Superior temporal gyrus (tissue), 1 donor: Measurements from ENCODE around the gene SEL1L.
A peak's percentile ranks its signal among the peaks of the same experiment; 100 is the strongest.
"Not testable (repeated sequence)": the region's sequence is repeated elsewhere in the genome, so short reads cannot be mapped to it uniquely, and the experiment has no call there.

Experiments used
- DNase-seq: peaks from one replicate; pipeline ENCODE4 v3.0.0-alpha.2; 2016; ENCODE audit errors: extremely low spot score

Gene SEL1L

DNA sequence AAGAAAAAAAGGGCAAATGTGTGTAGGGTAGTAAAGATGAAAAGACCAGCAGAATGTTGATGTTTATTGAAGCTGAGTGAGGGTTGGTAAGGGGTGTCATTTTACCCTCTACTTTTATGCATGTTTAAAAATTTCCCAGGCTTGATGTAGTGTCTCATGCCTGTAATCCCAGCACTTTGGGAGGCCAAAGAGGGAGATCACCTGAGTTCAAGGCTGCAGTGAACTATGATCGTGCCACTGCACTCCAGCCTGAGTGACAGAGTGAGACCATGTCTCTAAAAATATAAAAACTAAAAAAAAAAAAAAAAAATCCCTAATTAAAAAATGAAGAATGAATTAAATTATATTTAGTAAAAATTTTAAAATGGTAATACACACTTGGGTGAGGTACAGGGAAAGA, 8.5 kb downstream of the SEL1L start:
- no peak for DNase-seq

DNA sequence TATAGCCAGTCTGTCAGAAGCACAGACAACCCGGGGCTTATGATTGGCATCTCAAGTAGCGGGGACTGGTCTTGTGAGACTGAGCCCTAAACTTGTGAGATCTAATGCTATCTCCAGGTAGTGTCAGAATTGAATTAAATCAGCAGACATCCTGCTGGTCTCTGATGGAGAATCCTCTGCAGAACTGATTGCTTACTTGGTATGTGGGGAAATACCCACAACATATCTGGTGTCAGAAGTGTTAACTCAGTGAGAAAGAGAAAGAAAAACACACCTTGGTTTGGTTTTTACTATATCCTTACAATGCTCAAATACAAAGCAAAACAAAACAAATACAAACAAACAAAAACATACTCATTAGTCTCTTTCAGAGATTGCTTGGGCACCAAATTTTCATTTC, 10.0 kb downstream of the SEL1L start:
- DNase-seq: peak; percentile 2

DNA sequence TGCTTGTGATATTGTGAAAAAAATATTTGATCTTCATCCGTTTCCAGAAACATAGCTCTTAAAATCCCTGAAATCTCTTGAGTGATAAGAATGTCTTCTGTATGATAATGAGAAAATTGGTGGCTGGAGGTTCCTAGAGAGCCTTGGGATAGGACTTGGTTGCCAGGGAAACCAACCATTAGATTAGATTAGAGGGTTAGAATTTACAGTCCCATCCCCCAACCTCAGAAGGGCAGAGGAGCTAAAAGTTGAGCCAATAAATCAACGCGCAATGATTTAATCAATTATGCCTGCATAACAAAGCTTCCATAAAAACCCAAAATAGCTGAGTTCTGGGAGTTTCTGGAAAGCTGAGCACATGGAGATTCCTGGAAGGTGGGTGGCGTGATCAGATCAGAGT, 10.6 kb downstream of the SEL1L start:
- no peak for DNase-seq

DNA sequence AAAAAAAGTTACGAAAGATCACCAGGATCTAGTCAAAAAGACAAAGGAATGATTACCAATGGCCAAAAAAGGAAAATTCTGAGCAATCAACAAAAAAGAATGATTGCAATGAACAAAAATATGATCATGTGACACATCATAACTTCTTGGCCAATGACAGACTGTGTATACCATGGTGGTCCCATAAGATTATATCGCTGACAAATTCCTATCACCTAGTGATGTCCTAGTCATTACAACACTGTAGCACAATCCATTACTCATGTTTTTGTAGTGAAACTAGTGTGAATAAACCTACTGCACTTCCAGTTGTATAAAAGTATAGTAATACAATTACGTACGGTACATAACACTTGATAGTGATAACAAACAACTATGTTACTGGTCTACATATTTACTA, 12.3 kb downstream of the SEL1L start:
- DNase-seq: no peak

DNA sequence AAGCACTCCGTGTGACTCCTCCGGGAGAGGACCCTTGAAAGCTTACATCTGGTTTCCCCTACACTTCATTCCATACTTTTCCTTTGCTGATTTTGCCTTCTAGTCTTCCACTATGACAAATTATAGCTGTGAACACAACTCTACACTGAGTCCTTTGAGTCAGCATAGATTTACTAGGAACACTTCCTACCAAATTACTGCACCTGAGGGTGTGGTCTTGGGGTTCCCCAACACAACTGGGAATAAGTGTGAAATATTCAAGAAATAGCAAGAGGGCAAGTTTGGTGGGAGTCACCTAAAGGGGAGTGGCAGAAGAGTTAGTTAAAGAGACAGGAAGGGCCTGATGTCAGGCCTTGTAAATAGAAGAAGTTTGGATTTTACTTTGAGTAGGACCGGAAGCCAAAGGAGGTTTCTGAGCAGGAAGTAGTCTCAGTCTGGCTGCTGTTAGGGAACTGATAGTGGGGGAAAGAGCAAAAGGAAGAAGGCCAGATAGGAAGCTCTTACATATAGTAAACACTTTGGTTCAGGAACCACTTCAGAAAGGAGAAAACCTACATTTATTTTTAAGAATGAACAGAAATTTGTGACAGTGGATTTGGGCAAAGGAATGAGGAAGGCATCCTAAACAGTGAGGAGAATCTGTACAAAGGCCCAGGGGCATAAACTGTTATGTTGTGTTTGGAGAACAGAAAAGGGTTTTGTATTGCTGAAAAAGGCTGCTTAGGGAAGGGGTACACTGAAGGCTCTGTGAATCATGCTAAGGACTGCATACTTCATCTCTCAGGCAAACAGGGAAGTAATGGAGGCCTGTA, 14.2 kb downstream of the SEL1L start:
- peak; percentile 56 for DNase-seq

DNA sequence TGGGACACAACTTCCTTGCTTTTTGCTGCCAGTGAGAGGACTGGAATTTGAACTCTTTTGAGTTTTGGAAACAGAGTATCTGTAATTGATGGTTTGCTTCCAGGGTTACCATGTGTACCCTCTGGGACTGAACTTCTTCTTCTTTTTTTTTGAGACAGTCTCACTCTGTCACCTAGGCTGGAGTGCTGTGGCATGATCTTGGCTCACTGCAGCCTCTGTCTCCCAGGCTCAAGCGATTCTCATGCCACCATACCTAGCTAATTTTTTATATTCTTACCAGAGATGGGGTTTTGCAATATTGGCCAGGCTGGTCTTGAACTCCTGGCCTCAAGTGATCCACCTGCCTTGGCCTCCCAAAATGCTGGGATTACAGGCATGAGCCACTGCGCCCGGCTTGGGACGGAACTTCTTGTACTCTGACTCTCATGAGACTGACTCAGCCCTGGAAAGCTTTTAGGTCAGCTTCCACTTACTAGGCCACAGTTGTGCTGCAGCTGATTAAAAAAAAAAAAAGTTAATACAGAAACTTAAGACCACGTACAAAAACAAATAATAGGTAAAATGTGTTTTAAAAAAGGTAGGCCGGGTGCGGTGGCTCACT, 15.8 kb downstream of the SEL1L start:
- DNase-seq: no peak

DNA sequence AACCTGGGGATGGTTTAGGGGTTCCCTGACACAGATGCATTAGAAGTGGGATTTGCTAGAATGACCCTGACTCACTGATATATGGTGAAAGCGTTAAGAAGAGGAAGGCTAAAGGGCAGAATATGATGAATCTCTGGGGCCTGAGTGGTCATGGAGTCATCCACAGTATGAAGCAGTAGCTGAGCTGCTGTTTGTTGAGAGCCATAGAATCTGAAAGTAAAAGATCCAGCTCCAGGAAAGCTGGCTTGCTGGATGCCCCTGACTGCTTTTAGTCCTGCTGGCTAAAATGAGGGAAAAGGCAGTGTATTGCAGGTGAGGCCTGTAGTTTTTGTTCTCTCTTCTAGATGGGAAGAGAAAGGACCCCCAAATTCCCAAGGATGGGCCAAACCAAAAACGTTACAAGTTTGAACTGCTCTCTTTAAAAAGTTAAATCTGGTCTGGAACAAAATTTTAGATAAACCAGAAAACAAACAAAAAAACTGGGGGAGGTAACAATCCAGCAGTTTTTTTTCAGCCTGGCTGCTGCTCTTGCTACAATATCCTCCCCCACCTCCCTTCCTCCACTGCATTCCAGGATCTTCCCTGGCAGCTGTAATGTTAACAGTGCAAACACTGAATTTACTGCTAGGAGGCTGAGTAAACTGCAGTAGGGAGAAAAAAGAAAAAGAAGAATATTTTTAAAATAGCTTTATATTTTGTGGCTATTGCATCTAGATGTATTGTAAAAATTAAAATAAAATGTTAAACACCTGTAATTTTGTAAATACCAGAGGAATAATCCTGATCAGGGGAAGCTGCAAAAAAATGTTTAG, 16.5 kb downstream of the SEL1L start:
- no peak for DNase-seq

DNA sequence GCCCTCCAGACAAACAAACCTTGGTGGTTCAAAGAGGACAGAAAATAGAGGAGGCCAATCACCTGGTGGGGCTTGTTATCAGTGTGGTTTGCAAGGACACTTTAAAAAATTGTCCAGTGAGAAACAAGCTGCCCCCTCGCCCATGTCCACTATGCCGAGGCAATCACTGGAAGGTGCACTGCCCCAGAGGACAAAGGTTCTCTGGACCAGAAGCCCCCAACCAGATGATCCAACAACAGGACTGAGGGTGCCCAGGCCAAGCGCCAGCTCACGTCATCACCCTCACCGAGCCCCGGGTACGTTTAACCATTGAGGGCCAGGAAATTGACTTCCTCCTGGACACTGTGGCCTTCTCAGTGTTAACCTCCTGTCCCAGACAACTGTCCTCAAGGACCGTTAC, 17.7 kb downstream of the SEL1L start:
- DNase-seq: not testable (repeated sequence)

DNA sequence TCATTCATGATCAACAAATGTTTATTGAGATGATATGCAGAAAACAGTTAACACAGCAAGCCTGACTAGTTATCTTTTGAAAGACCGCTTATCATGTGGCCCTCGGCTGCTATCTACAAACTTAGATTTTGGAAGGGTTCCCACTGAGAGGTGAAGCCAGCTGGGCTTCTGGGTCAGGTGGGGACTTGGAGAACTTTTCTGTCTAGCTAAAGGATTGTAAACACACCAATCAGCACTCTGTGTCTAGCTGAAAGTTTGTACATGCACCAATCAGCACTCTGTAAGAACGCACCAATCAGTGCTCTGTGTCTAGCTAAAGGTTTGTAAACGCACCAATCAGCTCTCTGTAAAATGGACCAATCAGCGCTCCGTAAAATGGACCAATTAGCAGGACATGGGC, 20.8 kb downstream of the SEL1L start:
- DNase-seq: not testable (repeated sequence)

DNA sequence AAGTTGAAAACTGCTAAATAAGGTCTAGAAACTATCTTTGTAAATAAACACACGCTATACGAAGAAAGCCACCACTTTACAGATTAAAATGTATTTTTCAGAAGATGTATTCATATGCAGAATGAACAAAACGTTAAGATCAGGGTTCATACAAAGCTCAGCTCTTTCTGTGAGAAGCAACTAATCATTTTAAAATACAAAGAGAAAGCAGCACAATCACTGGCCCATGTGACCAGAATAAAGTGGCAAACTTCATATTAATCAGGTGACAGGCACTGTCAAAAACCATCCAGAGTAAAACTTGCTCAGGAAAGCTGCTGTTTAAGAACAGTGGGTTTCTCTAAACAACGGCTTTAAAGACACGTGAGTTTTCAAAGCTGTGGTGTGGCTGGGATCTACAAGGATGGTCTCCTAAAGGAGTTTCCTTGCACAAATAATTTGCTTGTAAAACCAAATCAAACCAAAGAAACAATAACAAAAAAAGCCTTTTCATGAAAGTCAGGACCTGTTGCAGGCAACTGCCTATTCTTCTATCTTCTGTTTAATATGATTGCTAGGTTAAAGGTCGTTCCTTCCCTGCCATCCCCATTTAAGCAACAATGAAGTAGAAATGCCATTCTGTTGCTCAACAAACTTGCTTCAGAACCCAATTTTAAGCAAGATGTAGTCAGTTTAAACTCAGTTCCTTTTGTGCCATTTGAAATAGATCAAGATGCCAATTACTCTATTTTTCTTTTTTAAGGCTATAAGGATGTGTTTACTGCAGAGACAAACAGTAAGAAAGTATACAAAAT, 22.3 kb downstream of the SEL1L start:
- DNase-seq: no peak

DNA sequence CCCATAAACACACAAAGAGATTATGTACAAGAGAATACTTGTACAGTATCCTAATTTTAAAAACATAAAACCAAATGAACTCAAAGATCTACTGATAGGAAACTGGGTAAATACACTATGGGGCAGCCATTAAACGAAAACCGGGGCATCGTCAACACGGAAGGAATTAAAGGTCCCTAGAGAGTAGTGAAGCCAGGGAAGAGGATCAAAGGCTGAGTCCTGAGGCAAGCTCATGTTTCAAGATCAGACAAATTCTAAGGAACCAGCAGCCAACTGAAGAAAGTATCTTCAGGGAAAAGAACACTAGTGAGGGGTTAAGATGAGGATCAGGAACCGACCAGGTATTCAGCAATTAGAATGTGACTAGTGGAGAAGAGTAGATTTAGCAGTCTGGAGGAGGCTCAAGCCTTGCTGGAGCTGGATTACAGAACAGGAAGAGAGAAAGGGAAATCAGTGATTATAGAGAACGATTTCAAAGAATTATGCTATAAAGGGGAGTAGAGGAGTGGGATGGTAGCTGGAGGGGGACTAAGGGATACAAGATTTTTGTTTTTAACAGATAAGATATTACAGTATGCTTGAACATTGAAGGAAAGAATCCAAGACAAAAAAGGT, 23.7 kb downstream of the SEL1L start:
- no peak for DNase-seq

DNA sequence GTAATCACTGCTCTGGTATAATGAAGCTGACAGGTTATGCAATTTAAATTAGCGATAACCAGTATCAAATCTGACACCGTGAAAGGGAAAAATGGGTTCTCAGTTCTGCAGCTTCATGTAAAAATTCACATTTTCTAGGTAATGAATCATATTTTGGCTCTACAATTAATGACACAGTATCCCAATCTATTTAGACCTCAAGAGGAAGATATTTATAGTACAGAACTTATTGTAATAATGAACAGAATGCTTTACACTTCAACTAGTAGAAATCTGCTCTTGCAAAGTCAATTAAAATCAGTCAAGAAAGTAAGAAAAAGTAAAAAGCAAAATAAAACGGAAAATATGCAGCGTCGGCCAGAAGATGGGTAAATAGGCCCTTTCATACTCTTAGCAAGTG, 24.3 kb downstream of the SEL1L start:
- no peak for DNase-seq

DNA sequence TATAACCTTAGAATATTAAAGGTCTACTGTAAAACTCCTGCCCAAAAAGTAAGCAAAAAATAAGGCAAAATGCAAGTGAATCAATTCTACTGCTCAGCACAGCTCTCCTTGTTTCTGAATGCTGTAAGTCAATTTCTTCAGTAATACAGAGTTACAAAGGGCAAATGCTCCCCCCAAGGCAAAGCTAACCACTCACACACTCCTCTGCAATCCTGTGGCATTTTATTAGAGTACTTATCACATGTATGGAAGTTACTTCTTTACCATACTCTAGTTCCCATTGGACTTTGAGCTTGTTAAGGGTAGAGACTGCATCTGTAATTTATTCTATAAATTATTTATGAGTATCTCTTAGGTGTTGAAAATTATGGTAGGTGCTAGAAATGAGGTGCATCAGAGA, 27.2 kb downstream of the SEL1L start:
- DNase-seq: no peak

DNA sequence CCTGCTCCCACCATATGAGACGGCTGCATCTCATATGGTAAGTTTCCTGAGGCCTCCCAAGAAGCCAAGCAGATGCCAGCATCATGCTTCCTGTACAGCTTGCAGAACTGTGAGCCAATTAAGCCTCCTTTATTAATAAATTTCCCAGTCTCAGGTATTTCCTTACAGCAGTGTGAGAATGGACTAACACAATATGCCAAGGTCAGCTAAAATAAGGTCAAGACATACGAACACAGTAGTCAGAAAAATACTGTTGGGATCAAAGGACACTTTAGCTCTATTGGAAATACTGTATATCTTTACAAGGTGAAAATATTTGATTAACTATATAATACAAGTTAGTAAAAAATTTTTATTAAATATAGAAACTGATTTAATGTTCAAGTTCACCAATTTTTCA, 28.8 kb downstream of the SEL1L start:
- DNase-seq: no peak

DNA sequence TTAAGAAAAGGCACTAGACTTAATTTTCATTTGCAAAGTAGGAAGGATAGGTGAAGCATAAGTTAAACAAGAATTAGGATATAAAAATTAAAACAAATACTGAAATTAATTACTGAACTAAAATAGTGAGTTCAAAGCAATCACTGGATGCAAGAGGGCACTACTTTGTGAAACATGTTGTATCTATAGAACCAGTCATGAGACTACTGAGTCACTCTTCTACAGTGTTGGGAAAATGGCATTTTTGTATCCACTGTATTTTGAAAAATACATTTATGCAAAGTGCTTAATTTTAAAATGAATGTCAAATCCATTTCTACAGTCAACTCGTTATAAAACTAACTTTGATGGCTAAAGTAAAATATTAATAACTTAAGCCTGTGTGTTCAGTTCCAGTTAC, 47.9 kb downstream of the SEL1L start:
- DNase-seq: no peak

DNA sequence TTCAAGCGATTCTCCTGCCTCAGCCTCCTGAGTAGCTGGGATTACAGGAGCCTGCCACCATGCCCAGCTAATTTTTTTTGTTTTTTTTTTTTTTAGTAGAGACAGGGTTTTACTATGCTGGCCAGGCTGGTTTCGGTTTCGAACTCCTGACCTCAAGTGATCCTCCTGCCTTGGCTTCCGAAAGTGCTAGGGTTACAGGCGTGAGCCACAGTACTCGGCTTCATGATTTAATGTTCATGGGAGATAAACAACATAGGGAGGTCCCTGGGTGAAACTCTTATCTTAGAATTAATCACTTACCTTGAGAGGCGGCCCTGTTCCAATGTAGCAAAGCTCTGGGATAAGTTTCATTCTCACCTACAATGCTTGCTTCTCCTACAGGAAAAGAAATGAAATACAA, 48.3 kb downstream of the SEL1L start:
- no peak for DNase-seq

DNA sequence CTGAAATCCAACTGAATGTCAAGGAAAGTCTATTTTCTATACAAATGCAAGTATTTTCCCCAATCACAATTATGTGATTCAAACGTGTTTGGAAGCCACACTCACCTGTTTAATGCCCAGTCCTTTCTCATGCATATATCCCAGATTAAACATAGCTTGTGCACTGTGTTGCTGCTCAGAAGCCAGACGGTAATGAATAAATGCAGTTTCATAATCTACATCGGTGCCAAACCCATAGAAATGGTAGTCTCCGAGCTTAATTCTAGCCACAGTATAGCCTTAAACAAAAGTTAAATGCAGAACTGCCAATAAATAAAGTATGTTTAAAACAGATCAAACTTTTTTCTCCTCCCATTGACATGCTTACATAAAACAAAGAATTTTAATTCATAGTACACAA, 49.5 kb downstream of the SEL1L start:
- DNase-seq: no peak

DNA sequence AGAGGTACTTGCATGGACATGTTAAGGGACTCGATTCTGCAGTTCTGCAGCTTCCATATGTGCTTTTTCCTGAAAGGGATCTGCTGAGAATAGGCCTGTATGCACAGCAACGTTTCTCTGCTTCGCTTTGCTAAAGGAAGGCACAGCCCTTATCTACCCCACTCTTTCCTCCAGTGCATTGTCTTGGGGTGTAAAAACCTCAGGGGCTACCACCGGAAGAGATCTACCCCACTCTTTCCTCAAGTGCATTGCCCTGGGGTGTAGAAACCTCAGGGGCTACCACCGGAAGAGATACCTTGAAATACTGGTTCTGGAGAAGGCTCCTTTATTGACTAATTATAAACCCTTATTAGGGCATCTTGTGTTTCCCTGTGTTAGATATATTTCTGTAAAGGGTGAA, 52.9 kb downstream of the SEL1L start:
- no peak for DNase-seq

DNA sequence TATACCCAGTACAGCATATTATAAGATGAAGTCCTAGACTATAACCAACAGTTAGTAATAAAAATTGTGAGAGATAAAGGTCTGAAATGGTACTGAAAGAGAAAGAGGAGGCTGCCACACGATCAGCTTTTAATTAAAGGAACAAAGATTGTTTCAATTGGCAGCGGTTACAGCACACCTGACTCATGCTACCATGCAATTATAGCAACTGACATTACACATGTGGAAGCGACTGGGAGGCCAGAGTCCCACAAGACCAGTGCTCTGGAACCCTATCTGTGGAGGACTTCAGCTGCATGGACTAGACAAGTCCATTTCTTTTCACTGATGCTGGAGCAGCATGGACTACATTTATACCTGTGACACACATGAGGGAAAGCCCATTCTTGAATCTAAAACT, 55.2 kb downstream of the SEL1L start:
- no peak for DNase-seq

DNA sequence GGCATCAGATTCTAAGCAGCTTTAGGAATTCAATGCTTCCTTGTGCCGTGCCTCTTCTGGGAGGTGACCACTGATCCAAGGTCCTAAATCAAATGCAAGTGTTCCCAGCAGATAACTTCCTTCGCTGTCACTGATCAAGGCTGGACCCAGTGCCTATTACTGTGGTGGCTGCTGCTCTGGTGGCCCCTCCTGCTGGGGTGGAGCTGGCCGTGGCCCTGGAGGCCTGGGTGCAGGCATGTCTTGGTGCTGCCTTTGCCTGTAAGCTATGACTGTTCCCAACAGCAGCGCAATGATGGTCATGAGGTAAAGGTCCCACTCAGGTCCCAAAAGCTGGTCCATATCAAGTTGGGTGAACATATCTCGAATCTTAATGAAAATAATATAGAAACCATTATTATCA, 56.8 kb downstream of the SEL1L start:
- no peak for DNase-seq

DNA sequence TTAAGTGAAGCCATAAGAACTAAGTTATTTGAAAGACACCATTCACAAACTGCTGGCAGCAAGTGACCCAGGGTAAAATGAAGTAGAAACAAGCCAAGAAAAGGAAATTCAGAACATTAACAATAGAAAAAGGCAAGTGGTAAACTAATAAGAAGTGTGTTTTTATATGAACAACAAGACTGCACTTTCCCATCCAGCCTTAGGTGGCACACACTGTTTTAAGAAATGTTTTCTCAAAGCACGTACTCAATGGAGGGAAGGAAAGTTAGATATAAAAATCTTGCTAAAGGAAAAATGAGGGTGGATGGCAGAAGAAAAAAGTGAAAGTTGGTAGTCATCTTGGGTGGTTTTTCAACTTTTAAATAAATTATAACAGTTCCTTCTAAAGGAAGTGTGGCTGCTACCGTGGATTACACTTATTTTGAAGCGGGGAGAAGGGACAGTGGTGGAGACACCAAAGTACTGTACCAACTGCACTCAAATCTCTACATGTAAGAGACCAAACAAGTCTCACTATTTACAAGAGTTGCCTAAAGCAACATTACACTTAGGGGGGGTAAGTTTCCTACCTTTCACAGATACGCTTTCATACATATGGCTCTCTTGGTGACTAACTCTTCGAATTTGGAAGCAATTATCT, 58.8 kb downstream of the SEL1L start:
- DNase-seq: no peak
